T1000 (cell line): ENCODE measurements around the gene CLCF1.

ENCODE experiments used
- DNase-seq: peaks from one replicate; lab custom pipeline; 2025; ENCODE audit warnings: mixed read lengths; lab: John Stamatoyannopoulos, UW

The CLCF1 gene

DNA sequence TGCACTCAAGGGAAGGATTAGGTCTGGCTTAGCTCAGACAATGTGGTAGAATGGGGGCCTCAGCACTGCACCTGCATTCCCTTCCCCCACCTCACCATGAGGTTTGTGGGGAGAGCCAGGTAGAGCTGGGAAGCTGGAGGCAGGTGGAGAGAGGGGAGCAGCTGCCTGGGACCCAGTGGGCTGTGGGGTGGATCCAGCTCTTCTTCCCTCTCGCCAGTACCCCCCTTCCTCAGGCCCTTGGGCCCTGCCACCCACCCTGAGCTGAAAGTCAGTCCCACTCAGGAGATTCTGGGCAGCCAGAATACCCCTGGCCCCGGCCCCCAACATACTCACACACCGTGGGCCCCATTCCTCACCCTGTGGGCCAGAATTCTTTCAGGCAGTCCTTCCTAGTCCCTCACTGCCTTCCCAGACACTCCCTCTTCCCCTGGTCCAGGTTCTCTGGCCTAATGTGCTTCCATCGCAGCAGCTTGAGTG lies 17.0 kb downstream of the CLCF1 start:
- DNase-seq: no peak

DNA sequence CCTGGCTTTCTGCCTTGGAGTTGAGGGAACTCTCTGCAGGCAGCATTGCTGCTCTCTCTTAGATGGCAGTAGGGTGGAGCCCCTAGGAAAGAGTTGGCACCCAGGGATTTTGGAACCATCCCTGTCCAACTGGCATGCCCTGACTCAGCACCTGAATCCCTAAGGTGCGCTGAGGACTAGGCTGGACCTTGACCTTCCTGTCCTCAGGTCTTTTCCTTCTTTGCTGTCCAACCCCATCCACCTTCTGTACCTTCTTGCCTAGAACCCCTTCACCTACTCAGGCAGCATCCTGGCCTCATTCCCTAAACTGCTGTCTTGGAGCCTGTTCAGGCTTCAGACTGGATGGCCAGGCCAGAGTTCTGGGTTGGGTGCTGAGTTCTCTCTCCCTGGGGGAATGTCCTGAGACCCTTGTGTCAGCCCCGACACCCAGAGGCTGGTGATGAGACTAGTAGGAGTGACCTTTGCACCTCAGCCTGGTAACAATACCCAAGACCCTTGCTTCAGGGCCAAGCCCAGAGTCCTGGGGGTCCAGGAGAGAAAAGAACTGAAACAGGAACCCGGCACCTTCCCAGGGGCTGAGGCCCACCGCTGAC lies 17.5 kb downstream of the CLCF1 start:
- no peak for DNase-seq

DNA sequence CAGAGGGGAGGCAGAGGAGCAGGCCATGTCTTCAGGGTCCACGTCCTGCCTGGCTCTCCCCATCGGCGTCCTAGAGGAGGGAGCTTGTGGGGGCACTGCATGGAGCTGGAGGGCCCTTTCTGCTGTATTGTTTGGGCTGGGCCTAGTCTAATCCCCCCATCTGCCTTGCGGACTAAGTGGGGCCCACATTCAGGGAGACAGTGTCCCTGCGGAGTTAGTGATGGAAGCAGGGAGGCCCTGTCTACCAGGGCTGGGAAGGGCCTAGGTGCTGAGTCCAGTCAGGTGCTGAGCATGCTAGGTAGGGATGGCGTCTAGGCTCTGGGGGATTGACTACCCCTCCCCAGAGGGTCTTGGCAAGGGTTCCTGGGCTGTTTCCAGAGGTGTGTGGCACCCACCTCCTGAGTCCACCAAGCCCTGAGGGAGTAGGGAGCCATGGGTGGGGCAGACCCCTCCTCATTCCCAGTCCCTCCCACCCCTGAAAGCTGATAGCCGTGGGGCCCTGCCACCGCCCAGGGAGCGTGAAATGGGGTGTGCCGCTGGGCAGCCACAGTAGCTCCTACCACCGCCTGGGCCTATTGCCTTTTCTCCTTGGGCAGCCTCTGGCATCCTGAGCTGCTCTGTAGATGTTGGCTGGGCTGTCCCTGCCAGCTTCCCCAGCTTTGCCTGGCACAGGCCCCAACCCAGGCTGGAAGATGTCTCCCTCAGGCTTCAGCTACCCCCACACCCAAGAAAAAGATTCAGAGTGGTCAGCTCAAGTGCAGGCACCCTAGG lies 18.2 kb downstream of the CLCF1 start:
- no peak for DNase-seq

DNA sequence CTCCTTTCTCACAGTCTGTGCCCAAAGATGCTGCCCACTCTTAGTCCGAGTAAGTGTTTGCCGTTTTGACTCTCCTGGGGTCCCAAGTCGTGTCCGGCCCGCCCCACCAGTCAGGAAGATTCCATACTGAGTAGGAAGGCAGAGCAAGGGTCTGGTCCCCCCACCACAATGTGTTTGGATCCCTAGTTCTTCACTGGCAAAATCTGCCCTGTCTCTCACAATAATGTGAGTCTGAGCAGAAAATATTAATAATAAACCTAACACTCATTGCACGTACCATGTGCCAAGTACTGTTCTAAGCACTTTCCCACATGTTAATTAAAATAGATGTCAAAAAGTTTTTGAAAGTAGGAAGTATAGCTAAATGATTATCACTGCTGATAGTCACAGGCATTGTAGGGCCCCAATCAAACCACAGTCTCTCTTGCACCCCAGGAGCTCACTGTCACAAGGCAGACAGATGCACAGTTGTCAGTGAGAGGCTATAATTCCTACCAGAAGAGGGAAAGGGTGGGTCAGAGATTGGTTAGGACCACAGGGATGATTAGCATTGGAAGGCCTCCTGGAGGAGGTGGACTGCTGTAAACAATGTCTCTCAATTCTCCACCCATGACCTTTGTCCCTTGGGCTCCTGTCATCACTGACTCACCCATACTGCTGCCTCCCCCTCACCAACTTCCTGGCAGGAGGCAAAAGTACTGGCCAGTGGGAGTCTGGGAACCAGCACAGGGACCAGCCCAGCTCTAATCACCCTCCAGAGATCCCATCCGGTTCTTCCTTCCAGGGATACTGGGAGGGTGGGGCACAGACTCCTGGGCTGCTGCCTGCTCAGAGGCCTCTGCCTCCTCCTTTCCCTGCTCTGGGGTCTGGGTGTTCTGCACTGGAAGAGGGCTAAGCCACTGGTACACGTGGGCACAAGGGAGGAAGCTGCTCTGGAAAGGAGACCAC lies 19.0 kb downstream of the CLCF1 start:
- DNase-seq: peak; percentile 85

GRCh38 chr11:67353317-67354074 lies 19.9 kb downstream of the CLCF1 start, which contains the start of gene POLD4:
TSS of gene POLD4 (minus strand) at chr11:67353546. CDS start at chr11:67353399, 147 bp downstream.
- DNase-seq: peak; percentile 95

GRCh38 chr11:67352546-67353316 lies 20.7 kb downstream of the CLCF1 start:
- no peak for DNase-seq

GRCh38 chr11:67351275-67352005 lies 22.0 kb downstream of the CLCF1 start:
- no peak for DNase-seq

- no peak for DNase-seq
These were observed 23.4 kb downstream of the CLCF1 start for GRCh38 chr11:67349928-67350465.

DNA sequence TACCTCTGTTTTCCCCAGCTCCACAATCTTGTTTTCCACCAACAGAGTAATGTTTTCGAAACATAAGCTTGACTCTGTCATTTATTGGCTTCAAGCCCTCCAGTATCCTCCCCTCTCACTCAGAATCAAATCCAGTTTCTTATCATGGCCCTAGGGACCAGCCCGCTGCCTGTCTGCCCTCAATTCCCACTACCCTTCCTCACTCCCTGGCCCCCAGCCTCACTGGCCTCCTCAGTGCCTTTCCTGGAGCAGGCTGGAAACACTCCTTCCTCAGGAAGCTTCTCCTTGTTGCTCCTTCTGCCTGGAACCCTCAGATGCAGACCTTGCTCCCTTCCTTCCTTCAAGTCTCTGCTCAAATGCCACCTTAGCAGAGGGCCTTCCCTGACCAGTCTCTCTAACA lies 23.9 kb downstream of the CLCF1 start:
- DNase-seq: no peak

- no peak for DNase-seq
These were observed 24.4 kb downstream of the CLCF1 start for GRCh38 chr11:67349036-67349435.

DNA sequence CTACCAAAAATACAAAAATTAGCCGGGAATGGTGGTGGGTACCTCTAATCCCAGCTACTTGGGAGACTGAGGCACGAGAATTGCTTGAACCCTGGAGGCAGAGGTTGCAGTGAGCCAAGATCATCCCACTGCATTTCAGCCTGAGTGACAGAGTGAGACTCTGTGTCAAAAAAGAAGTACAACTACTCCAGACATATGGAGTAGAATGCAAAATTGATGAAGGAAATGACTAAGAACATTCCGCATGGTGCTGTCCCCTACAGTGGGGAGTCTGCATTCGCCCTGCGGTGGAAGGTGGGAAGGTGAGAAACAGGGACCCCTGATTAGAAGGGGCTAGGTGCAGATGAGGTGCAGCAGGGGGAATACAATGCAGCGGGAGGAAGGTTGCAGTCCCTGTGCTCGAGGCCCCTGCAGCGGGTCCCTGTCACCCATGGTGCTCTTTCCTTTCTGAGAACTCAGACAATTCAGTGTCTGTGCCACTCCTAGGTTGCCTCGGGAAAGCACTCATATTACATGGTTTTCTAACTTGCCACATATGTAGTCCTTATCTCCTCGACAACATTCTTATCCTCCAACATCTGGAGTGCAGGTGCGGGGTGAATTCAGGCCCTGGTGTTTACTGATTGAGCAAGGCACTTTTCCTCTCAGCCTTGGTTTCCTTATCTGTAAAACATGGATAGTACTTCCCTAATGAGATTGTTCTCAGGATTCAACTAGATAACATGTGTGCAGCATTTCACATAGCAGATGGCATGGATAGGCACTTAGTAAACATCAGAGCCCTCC lies 25.2 kb downstream of the CLCF1 start:
- no peak for DNase-seq

DNA sequence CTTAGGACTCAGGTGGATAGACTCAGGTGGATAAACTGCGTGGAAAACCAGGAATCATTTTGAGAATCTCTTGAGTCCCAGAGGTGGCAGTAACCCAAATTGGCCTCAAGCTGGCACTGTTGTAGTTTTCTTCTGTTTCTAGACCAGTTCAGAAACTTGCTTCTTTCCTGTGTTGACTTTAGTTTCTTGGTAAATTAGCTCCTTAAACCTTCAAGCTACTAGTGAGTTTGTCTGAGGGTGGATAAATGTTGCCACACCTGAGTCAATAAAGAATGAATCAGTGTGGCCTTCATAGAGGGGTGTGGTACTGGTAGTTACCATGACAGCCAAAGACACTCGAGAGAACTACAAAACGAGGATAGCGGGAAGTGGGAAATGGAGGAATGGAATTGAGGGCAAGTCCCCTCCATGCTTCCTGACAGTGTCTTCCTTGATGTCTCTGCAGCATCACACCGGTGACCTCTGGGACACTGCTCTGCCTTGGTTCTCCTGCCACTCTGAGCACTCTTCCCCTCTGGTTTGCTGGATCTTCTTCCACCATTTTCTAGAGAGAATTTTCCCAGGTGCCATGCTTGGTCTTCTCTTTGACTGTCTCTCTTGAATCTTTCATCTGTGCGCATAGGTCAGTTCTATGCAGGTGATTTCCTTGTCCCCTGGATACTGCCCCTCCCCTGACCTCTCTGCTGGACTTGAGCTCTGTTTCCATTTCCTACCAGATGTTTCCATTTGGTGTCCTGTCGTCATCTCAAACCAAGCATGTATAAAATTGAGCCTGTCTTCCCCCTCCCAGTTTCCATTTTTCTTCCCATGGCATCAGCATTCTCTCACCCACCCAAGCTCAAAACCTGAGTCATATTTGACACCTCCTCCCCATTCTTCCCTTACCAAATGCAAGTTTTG lies 27.2 kb downstream of the CLCF1 start:
- no peak for DNase-seq

DNA sequence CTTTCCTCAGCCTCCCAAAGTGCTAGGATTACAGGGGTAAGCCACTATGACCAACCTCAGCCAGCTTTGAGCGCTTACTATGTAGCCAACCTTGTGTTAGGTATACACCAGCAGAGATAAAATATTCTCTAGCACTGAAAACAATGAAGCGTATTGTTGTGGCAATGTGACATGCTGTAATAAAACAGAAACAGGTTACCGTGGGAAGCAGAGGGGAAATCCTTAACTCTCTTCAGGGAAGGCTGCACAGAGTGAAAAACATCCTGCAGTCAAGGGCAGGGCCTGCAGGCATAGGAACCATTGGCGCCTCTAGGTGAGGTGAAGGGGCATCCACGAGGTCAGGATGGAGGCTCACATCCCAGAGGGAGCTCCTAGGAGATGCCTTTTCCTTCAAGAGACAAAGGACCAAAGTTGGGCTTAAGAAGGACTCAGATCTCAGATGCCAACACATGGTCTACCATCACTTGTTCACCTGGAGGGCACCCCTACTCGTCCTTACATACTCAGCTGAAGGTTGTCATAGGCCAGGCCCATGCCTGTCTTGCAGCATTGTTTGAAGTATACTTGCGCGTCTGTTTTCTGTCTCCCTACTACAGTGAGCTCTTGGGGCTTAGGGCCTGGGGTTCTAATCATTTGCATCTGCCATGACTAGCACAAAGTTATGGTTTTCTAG lies 28.0 kb downstream of the CLCF1 start:
- DNase-seq: no peak

- DNase-seq: no peak
These were observed 29.1 kb downstream of the CLCF1 start for GRCh38 chr11:67344264-67344663.

- DNase-seq: no peak
These were observed 36.1 kb downstream of the CLCF1 start for GRCh38 chr11:67337257-67337656.

GRCh38 chr11:67332081-67332691 lies 41.2 kb downstream of the CLCF1 start:
- no peak for DNase-seq

GRCh38 chr11:67323526-67323925 lies 49.9 kb downstream of the CLCF1 start:
- DNase-seq: no peak
